Fibroblast of villous mesenchyme (primary cell): ENCODE data around the gene NEGR1. TPM values are rescaled to one million over a fixed set of nuclear protein-coding genes. Genes with fewer than 3 reads are reported as not detected.

Experiments used
- DNase-seq: peaks from one replicate; pipeline ENCODE4 v3.0.0-alpha.2; 2010; ENCODE audit warnings: low read depth
- H3K4me3 ChIP-seq: 2 replicates; pipeline ENCODE4 v1.5.1; 2011; ENCODE audit warnings: low read depth, mild to moderate bottlenecking, low read length
- total RNA-seq: library from RNA; depleted of rRNA; stranded (reverse); fragments of >200 nt; gene quantifications from 2 replicates; pipeline ENCODE4 v1.2.3, GENCODE V29; 2012
- TF ChIP-seq, protein P1 (sequence below): IDR thresholded peaks from 2 replicates; pipeline ENCODE4 v1.5.1; 2012; ENCODE audit warnings: low read depth, mild to moderate bottlenecking, low read length; ENCODE audit not compliant: insufficient read depth

The NEGR1 gene
- total RNA-seq, 1 donor = 13.8 TPM

DNA sequence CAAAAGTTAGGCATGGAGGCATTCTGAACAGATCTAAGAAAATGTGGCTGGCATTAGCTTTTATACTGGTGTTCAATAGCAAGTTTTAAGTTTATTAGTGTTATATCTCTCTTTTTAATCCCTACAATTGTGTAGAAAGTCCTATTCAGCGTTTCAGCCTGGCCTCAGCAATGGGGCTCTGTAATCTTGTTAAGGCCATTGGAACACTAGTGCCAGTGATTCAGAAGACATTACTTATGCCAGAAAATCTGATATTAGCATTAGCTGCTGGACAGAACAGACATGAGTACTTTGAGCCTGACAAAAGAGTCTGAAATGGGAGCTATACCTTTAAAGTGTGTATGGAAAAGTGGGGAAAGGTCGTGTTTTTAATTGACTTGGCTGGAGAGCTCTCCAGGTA, 167.0 kb downstream of the NEGR1 start:
- no peak for DNase-seq

DNA sequence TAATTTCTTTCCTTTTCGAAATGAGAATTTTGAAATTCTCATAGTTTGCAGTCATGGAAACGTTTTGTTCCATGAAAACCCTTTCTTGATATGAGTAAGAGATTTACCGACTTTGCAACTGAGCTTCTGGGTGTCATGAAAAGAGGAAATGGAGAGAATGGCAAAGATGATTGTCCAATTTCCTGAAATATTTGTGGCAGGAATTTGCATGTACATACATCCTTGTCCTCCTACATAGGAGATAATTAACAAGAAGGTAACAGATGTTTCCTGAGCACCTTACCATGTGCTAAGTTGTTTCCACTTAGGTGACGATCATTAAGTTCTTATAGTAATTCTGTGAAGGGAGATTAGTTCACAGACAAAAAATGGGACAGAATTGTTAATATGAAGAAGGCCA, 170.7 kb downstream of the NEGR1 start:
- no peak overlapping the region for H3K4me3 ChIP-seq
- TF ChIP-seq, protein P1, sequence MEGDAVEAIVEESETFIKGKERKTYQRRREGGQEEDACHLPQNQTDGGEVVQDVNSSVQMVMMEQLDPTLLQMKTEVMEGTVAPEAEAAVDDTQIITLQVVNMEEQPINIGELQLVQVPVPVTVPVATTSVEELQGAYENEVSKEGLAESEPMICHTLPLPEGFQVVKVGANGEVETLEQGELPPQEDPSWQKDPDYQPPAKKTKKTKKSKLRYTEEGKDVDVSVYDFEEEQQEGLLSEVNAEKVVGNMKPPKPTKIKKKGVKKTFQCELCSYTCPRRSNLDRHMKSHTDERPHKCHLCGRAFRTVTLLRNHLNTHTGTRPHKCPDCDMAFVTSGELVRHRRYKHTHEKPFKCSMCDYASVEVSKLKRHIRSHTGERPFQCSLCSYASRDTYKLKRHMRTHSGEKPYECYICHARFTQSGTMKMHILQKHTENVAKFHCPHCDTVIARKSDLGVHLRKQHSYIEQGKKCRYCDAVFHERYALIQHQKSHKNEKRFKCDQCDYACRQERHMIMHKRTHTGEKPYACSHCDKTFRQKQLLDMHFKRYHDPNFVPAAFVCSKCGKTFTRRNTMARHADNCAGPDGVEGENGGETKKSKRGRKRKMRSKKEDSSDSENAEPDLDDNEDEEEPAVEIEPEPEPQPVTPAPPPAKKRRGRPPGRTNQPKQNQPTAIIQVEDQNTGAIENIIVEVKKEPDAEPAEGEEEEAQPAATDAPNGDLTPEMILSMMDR = no peak

More for the DNA sequence above, 167.0 kb downstream of the NEGR1 start:
- no peak overlapping the region for H3K4me3 ChIP-seq
- TF ChIP-seq, protein P1 = no peak

DNA sequence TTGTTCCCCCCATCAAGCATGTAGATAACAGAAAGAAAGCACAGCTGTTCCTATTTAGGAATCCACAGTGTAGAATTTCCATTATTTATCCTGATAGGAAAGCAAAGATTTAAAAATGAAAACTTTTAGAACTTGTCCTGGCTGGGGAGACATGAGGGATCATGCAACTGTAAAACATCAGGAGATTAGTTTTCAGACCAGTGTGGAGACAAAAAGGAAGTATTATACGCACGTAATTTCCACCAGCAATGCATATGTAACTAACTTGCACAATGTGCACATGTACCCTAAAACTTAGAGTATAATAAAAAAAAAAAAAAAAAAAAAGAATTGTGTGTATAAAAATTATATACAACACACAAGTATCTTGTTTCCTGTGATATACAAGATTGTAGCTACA, 172.4 kb downstream of the NEGR1 start:
- no peak overlapping the region for H3K4me3 ChIP-seq
- TF ChIP-seq, protein P1 = no peak

More for the DNA sequence above, 170.7 kb downstream of the NEGR1 start:
- no peak for DNase-seq

DNA sequence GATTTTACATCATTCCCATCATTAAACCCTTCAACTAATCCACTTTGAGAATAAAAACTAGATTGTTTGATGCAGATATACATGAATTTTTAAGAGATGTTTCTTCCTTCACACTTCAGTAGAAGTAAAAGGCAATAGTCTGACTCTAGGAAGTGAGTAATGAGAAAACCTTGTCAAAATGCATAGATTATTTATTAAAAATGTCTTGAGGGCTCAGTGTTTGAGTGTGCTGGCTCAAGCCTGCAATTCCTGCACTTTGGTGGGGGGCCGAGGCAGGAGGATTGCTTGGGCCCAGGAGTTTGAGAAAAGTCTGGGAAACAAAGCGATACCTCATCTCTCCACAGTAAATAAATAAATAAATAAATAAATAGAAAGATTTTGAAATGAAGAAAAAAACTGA, 177.1 kb downstream of the NEGR1 start:
- TF ChIP-seq, protein P1 = no peak
- no peak overlapping the region for H3K4me3 ChIP-seq
- no peak for DNase-seq

More for the DNA sequence above, 172.4 kb downstream of the NEGR1 start:
- DNase-seq = no peak

DNA sequence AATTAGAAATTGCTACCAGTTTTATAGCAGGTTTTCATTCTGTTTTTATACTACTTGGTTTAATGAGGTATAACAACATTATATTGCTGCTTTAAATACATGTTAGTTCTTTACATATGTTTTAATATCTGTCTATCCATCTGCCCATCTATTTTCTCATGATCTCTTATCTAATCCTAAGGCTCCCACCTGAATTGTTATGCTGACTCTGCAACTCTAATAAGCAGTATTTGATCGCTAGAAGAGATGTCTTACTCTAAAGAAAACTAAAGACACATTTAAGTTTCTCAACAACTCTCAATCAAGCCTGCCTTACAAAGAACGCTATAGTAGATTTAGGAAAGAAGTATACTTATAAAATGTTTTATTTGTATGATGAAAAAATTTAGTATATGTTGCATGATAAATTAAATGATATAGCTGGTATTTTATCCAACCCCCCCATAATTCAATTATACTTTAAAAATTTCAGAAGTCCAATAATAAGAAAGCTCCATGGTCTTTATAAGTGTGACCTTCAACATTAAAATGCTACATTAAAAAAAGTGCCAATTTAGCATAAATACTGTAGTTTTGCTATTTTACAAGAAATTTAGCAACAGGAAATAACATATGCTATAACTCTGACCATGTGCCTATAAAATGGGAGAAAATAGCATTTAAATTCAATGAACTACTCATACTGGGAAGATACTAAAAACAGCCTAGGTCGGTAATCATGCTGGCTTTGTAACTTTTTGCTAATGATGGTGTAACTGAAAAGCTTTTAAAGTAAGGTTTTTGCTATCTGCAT, 180.3 kb downstream of the NEGR1 start:
- TF ChIP-seq, protein P1 = no peak
- no peak overlapping the region for H3K4me3 ChIP-seq
- no peak for DNase-seq

DNA sequence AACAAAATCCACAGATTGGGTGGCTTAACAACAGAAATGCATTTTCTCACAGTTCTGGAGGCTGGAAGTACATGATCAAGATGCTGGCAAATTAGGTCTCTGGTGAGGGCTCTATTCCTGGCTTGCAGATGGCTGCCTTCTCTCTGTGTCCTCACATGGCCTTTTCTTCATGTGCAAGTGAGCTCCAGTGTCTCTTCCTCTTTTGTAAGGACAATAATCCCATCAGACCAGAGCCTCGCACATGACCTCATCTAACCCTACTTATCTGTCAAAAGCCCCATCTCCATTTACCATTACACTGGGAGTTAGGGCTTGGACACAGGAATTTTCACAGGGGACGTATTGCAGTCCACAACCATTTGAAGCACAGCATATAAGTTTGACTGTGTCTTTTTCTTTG, 181.6 kb downstream of the NEGR1 start:
- TF ChIP-seq, protein P1 = no peak
- no peak for DNase-seq
- H3K4me3 ChIP-seq = no peak overlapping the region
